ENCODE measurements around the gene DNAJA3.

The DNAJA3 gene

DNA sequence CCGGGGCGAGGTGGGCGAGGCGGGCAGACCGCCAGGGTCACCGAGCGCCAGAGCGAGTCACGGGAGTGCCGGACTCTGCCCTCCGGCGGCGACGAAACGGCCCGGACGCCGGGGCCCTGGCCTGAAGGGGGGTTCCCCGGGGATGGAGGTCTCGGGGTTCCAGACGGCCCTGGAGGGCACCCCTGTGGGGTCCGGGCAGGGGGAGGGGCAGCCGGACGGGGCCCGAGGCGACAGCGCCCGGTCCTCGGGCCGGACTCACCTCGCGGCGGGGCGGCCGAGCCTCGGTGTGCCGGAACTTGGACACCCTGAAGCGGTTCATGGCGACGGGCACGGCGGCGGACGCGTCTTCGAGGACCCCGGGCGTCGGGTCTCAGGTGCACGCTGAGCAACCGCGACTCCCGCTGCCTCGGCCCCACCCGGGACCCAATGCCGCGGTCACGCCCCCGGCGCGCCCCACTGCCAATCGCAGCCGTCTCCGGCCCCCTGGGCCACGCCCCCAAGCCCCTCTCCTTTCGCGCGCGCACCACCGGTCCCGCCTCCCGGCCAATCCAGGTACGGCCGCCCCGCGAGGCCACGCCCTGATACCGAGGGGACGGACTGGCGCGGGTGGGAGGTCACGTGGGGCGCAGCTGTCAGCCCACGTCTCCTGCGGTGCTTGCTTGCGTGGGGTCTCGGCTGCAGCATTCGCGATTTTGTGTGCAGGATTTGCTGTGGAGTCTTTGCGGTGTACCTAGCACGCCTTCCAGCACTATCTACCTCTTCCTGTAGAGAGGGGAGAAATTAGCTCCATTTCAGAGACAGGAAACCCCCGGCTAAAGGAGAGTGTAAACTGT is 9.3 kb upstream of the DNAJA3 start, which contains the start of gene CORO7:
CORO7 (minus strand) TSS at position 397 of the 833 bp plus-strand sequence; CDS start at position 319, 78 bp downstream.
- ATAC-seq, result peak; percentile 97
- TF ChIP-seq OSR1 (CRISPR knock-in tag; IDR thresholded peaks at IDR 0.05), result no peak
- TF ChIP-seq, protein P1, sequence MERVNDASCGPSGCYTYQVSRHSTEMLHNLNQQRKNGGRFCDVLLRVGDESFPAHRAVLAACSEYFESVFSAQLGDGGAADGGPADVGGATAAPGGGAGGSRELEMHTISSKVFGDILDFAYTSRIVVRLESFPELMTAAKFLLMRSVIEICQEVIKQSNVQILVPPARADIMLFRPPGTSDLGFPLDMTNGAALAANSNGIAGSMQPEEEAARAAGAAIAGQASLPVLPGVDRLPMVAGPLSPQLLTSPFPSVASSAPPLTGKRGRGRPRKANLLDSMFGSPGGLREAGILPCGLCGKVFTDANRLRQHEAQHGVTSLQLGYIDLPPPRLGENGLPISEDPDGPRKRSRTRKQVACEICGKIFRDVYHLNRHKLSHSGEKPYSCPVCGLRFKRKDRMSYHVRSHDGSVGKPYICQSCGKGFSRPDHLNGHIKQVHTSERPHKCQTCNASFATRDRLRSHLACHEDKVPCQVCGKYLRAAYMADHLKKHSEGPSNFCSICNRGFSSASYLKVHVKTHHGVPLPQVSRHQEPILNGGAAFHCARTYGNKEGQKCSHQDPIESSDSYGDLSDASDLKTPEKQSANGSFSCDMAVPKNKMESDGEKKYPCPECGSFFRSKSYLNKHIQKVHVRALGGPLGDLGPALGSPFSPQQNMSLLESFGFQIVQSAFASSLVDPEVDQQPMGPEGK (CRISPR knock-in tag; IDR thresholded peaks at IDR 0.05; ENCODE audit: borderline replicate concordance), result no peak
- TF ChIP-seq ZFP3 (CRISPR knock-in tag; IDR thresholded peaks at IDR 0.05), result no peak
- TF ChIP-seq GLIS3 (CRISPR knock-in tag; IDR thresholded peaks at IDR 0.05), result no peak
- TF ChIP-seq SNAI2 (CRISPR knock-in tag; IDR thresholded peaks at IDR 0.05), result no peak
- TF ChIP-seq BACH2 (CRISPR knock-in tag; IDR thresholded peaks at IDR 0.05; ENCODE audit: borderline replicate concordance), result no peak

DNA sequence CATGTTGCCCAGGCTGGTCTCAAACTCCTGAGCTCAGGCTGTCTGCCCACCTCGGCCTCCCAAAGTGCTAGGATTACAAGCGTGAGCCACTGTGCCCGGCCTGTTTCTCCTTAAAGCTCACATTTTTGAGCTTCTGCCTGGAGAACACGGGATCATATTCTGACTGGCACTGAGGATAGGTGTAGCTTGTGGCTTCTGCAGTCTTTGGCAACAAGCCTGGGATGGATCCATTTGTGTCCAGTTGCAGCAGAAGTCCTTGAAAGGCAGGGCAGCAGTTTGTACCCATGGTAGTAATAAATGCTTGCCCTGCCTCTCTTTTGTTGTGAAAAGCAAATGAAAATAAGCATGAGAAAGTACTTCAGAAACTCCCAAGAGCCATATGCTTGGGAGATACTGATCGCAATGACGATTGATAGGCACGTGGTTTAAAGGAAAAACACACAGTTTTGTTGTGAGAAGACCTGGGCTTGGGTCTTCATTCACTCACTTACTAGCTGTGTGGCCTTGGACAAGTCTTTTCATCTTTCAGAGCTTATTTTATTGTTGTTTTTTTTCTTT is 6.2 kb upstream of the DNAJA3 start:
- no peak for ATAC-seq
- no peak for TF ChIP-seq TCF4 (CRISPR knock-in tag; IDR thresholded peaks at IDR 0.05; ENCODE audit: borderline replicate concordance)
- TF ChIP-seq, protein P2, sequence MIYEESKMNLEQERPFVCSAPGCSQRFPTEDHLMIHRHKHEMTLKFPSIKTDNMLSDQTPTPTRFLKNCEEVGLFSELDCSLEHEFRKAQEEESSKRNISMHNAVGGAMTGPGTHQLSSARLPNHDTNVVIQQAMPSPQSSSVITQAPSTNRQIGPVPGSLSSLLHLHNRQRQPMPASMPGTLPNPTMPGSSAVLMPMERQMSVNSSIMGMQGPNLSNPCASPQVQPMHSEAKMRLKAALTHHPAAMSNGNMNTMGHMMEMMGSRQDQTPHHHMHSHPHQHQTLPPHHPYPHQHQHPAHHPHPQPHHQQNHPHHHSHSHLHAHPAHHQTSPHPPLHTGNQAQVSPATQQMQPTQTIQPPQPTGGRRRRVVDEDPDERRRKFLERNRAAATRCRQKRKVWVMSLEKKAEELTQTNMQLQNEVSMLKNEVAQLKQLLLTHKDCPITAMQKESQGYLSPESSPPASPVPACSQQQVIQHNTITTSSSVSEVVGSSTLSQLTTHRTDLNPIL (CRISPR knock-in tag; IDR thresholded peaks at IDR 0.05; ENCODE audit: low read depth), result no peak

DNA sequence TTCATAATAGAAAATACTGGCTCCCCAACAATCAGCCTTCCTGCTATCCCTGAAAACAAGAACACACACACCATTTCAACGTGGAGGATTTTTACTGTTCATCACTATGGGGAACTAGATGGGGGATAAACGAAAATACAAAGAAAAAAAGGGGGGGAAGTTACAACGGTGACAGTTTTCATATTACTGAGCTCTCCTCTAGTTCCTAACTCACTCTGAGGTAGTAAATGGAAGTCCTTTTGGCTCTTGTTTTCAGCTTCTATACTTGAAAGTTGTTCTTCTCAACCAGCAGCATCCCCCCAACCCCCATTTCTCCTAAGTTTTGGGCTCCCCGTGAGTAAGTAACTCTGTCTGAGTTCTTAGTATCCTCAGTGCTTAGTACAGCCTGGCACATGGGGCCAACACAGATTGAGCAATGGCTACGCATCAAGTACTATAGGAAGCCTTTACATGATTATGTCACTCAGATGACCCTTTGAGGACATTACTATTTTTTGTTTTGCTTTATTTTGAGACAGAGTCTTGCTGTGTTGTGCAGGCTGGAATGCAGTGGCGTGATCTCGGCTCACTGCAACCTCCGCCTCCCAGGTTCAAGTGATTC is 5.1 kb upstream of the DNAJA3 start:
- no peak for ATAC-seq
- TF ChIP-seq ZNF70 (CRISPR knock-in tag; IDR thresholded peaks at IDR 0.05) (no peak), GLIS3 (CRISPR knock-in tag; IDR thresholded peaks at IDR 0.05) (no peak), OSR1 (CRISPR knock-in tag; IDR thresholded peaks at IDR 0.05) (no peak), ESRRG (CRISPR knock-in tag; IDR thresholded peaks at IDR 0.05) (no peak), RARB (CRISPR knock-in tag; IDR thresholded peaks at IDR 0.05) (no peak), TCF4 (CRISPR knock-in tag; IDR thresholded peaks at IDR 0.05; ENCODE audit: borderline replicate concordance) (no peak), ISL1 (CRISPR knock-in tag; IDR thresholded peaks at IDR 0.05) (no peak), ZC3H10 (CRISPR knock-in tag; IDR thresholded peaks at IDR 0.05) (no peak), PPARA (CRISPR knock-in tag; IDR thresholded peaks at IDR 0.05; ENCODE audit: borderline replicate concordance) (no peak)
- TF ChIP-seq, protein P3, sequence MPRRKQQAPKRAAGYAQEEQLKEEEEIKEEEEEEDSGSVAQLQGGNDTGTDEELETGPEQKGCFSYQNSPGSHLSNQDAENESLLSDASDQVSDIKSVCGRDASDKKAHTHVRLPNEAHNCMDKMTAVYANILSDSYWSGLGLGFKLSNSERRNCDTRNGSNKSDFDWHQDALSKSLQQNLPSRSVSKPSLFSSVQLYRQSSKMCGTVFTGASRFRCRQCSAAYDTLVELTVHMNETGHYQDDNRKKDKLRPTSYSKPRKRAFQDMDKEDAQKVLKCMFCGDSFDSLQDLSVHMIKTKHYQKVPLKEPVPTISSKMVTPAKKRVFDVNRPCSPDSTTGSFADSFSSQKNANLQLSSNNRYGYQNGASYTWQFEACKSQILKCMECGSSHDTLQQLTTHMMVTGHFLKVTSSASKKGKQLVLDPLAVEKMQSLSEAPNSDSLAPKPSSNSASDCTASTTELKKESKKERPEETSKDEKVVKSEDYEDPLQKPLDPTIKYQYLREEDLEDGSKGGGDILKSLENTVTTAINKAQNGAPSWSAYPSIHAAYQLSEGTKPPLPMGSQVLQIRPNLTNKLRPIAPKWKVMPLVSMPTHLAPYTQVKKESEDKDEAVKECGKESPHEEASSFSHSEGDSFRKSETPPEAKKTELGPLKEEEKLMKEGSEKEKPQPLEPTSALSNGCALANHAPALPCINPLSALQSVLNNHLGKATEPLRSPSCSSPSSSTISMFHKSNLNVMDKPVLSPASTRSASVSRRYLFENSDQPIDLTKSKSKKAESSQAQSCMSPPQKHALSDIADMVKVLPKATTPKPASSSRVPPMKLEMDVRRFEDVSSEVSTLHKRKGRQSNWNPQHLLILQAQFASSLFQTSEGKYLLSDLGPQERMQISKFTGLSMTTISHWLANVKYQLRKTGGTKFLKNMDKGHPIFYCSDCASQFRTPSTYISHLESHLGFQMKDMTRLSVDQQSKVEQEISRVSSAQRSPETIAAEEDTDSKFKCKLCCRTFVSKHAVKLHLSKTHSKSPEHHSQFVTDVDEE (CRISPR knock-in tag; IDR thresholded peaks at IDR 0.05), result no peak

DNA sequence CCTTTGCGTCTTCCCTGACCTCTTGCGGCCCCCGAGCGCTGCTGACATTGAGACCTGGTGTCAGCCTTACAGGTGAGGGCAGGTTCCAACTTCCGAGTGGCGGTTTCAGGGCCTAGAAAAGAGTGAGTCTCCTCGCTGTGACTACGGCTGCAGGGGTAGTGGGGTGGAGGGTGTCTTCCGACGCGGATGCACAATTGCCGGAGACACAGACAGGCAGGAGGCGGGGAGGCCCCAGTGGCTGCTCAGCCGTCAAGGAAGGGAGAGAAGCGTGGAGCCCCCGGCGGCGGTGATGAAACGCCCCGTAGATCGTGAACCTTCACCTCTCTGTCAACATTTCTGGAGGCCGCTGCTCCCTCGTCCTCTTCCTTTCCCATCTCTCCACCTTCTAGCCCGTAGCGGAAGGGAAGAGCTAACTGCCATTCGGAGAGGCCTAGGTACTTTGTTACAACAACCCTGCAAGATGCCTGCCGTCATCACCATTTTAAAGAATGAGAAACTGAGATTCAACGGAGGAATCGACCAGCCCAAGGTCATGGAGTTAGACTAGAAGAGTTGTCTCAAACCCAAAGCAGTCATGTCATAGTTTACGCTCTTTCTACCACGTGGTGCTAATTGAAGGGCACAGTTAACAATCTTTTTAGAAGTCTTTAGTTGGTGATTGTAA is 485 bp downstream of the DNAJA3 start:
- TF ChIP-seq SNAI2 (CRISPR knock-in tag; IDR thresholded peaks at IDR 0.05), result no peak
- TF ChIP-seq, protein P2 (CRISPR knock-in tag; IDR thresholded peaks at IDR 0.05; ENCODE audit: low read depth), result no peak
- TF ChIP-seq TCF4 (CRISPR knock-in tag; IDR thresholded peaks at IDR 0.05; ENCODE audit: borderline replicate concordance), result no peak
- no peak for TF ChIP-seq OSR1 (CRISPR knock-in tag; IDR thresholded peaks at IDR 0.05)
- TF ChIP-seq, protein P4, sequence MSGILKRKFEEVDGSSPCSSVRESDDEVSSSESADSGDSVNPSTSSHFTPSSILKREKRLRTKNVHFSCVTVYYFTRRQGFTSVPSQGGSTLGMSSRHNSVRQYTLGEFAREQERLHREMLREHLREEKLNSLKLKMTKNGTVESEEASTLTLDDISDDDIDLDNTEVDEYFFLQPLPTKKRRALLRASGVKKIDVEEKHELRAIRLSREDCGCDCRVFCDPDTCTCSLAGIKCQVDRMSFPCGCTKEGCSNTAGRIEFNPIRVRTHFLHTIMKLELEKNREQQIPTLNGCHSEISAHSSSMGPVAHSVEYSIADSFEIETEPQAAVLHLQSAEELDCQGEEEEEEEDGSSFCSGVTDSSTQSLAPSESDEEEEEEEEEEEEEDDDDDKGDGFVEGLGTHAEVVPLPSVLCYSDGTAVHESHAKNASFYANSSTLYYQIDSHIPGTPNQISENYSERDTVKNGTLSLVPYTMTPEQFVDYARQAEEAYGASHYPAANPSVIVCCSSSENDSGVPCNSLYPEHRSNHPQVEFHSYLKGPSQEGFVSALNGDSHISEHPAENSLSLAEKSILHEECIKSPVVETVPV (CRISPR knock-in tag; IDR thresholded peaks at IDR 0.05), result no peak
- peak; percentile 48 for ATAC-seq
